Measurements from ENCODE around the gene ABAT.

The ABAT gene

GRCh38 chr16:8819411-8820034 is 145.1 kb downstream of the ABAT start:
- TF ChIP-seq, protein P1, sequence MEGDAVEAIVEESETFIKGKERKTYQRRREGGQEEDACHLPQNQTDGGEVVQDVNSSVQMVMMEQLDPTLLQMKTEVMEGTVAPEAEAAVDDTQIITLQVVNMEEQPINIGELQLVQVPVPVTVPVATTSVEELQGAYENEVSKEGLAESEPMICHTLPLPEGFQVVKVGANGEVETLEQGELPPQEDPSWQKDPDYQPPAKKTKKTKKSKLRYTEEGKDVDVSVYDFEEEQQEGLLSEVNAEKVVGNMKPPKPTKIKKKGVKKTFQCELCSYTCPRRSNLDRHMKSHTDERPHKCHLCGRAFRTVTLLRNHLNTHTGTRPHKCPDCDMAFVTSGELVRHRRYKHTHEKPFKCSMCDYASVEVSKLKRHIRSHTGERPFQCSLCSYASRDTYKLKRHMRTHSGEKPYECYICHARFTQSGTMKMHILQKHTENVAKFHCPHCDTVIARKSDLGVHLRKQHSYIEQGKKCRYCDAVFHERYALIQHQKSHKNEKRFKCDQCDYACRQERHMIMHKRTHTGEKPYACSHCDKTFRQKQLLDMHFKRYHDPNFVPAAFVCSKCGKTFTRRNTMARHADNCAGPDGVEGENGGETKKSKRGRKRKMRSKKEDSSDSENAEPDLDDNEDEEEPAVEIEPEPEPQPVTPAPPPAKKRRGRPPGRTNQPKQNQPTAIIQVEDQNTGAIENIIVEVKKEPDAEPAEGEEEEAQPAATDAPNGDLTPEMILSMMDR (conservative IDR thresholded peaks at IDR 0.05; ENCODE audit: low read depth) = no peak
- POLR2A ChIA-PET (ENCODE audit: low non-redundant PET) = no interaction called here
- CTCF ChIA-PET = no interaction called here
- H3K27ac ChIP-seq = no peak overlapping the region
- no peak for DNase-seq (ENCODE audit: low spot score)

DNA sequence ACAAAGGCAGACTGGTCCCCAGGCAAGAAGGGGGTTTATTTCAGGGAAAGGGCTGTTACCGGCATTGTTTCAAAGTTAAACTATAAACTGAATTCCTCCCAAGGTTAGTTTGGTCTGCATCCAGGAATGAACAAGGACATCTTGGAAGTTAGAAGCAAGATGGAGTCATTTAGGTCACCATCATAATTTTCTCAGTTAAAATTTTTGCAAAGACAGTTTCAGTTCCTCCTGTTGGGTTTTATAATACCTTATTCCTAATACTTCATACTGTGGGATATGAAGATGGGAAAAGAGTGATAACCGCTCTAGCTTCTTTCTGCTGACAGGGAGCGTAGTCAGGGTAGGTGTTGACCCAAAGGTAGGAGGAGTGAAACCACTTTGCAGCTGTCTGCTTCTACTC is 148.0 kb downstream of the ABAT start:
- H3K27ac ChIP-seq = no peak overlapping the region
- POLR2A ChIA-PET (ENCODE audit: low non-redundant PET) = no interaction called here
- TF ChIP-seq, protein P1 (conservative IDR thresholded peaks at IDR 0.05; ENCODE audit: low read depth) = no peak
- CTCF ChIA-PET = no interaction called here
- no peak for DNase-seq (ENCODE audit: low spot score)

- ChIA-PET POLR2A (ENCODE audit: low non-redundant PET) (no interaction called here), CTCF (interaction anchor here (0.9 kb wide), 1 partner anchor 9 kb away, joined by 4 read pairs; no protein-coding TSS in a partner anchor)
- TF ChIP-seq, protein P1 (conservative IDR thresholded peaks at IDR 0.05; ENCODE audit: low read depth) = no peak
- no peak overlapping the region for H3K27ac ChIP-seq
- no peak for DNase-seq (ENCODE audit: low spot score)
Observed at GRCh38 chr16:8826278-8826879, 152.0 kb downstream of the ABAT start.

GRCh38 chr16:8828541-8829165 is 154.2 kb downstream of the ABAT start:
- CTCF ChIA-PET = interaction anchor here (1.1 kb wide), 1 partner anchor 180 kb away, joined by 3 read pairs; no protein-coding TSS in a partner anchor
- peak overlapping the region; percentile 61 for H3K27ac ChIP-seq
- peak; percentile 63 for DNase-seq (ENCODE audit: low spot score)
- POLR2A ChIA-PET (ENCODE audit: low non-redundant PET) = no interaction called here
- TF ChIP-seq, protein P1 (conservative IDR thresholded peaks at IDR 0.05; ENCODE audit: low read depth) = no peak

GRCh38 chr16:8831450-8831849 is 157.0 kb downstream of the ABAT start:
- CTCF ChIA-PET = no interaction called here
- no peak overlapping the region for H3K27ac ChIP-seq
- POLR2A ChIA-PET (ENCODE audit: low non-redundant PET) = no interaction called here
- TF ChIP-seq, protein P1 (conservative IDR thresholded peaks at IDR 0.05; ENCODE audit: low read depth) = no peak
- no peak for DNase-seq (ENCODE audit: low spot score)

DNA sequence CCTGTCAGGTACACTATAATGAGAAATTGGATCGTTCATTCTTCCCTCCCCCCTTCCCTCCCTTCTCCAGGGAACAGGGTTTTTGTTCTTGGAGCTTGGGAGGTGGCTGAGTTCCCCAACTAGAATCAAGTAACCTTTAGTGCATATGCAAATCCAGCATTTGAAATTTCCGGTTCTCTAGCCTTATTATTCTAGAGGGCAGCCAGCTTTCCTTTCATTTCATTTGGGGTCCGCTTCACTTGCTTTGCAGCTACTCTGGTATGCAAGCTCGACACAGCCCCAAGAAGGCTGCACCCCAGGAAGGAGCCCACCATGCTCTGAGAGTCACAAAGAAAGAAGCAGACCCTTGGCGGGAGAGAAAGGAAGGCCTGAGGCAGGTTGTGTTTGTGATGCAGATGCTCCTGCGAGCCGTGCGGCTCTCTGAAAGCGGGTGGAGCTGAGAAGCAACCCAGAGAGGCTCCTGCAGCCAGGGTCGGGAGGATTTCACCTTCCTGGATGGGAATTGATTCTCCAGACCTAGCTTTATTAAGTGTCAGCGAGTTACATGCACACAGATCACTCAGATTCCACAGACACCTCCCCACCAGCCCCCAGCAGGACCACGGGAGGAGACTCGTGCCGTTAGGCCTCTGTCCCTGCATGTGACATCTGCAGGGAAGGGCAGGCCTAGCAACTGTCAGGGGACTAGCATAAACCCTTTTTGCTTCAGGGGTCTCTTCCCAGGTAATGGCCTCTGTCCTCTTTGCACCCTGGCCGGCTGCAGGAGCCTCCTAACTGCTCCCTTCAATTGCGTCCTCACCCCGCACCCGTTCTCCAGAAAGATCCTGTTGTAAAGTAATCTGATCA is 157.7 kb downstream of the ABAT start:
- CTCF ChIA-PET = interaction anchor here (0.6 kb wide), 2 partner anchors 17 to 1433 kb away, joined by 3 read pairs; no protein-coding TSS in a partner anchor
- TF ChIP-seq, protein P1 (conservative IDR thresholded peaks at IDR 0.05; ENCODE audit: low read depth) = no peak
- POLR2A ChIA-PET (ENCODE audit: low non-redundant PET) = no interaction called here
- no peak overlapping the region for H3K27ac ChIP-seq
- no peak for DNase-seq (ENCODE audit: low spot score)
